GM21528 (cell line): Measurements from ENCODE around the gene BHLHE41.

Experiments used
- ATAC-seq: cut with Tn5 transposase; IDR thresholded peaks from one replicate; pipeline ENCODE4 v1.9.1; 2021; ENCODE audit warnings: mild to moderate bottlenecking, moderate library complexity; ENCODE audit not compliant: unreplicated experiment, low FRiP score

The BHLHE41 gene

DNA sequence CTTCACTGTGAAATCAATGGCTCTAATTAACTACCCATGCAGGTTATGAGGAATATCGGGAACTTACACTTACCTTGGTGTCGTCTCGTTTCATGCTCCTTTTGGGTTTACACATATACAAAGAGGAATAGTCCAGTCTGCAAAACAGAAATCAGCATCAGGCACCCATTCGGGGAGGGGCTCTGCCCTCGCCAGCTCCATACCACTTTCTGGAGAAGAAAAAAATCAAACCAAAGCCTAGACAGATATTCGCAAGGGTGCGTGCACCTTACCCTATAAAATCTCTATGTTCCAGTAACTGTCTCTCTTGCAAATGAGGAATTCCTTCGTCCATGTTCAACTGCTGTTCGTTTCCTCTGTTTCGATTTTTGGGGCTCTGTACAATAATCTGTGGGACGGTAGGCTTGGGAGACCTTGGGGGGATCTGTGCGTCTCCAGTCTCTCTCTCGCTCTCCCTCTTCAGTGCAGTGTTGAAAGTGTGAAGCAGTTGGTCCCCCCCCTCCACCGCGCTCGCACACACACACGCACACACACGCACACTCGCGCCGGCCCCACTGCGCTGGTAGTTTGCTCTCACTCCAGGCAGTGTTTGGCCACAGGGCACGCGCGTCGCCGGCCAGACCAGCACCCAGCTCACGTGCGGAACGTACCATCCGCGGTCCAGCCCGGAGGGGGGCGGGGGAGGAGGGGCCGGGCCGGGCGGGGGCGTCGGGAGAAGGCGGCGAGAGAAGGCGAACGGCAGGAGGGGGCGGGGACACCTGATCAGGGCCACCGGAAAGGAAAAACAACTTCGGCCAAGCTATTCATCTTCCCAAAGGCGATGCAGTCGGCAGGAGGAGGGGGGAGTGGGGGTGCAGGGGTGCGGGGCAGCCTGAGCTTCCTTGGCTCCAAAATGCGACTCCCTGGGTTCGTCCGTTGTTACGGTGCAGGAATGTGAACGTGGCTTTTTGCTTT, at the start of gene BHLHE41:
TSS of gene BHLHE41 (minus strand) at position 592 of the 954 bp plus-strand sequence. CDS start at position 334, 258 bp downstream.
- no peak for ATAC-seq

DNA sequence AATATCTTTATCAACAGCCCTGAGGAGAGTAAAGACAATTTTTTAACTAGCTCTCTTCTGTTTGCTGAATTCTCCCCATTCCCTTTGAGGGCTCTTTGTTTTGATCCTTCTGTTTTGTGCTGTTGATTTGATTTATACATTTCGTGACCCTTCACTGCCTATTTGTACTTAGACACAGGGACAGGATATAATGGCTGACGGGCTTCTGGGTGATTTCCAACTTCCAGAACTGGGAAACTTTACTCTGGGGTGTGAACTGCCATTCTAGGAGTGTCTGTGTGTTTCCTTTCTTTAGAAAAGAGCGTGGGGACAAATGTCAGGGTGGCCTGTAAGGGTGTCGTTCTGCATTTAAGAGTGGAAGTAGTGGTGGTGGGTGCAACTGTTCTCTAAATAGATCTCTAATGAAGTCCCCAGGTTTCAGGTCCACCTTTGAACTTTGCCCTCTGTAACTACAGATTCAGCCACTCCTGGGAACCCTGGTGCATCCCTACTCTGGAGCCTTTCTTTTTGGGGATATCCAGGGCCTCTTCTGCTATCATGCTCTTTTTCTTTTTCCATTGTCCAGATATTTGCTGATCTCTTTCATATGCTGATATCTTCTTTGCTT, 48.2 kb upstream of the BHLHE41 start:
- no peak for ATAC-seq

DNA sequence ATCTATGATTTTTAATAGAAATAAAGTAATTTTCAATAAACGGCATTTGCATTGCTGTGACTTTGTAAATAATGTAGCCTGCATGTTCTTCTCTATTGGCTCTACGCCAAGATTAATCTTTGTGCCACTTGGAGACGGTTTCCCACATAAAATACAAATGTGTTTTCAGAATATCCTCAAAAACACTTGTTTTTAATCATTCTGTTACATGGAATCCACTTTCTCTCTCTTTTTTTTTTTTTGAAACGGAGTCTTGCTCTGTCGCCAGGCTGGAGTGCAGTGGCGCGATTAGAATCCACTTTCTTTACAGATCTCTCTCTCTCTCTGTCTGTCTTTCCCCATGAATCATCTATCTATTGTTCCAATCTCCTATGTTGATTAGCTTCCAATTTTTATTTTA, 47.7 kb upstream of the BHLHE41 start:
- ATAC-seq, result no peak

DNA sequence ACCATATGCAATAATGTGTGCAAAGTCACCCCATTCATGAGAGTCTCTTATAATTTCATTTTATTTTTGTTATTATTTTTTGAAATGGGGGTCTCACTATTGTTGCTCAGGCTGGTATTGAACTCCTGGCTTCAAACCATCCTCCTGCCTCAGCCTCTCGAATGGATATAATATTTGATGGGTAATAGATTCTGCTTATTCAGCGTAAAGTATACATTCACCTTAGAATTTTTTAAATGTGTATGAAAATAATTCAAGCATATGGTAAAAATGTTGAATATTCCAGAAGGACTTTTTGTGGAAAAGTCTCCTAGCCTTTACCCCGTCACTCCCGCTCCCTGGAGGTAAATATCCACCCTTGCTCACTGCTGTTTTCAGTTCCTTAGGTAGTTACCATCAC, 47.2 kb upstream of the BHLHE41 start:
- no peak for ATAC-seq

DNA sequence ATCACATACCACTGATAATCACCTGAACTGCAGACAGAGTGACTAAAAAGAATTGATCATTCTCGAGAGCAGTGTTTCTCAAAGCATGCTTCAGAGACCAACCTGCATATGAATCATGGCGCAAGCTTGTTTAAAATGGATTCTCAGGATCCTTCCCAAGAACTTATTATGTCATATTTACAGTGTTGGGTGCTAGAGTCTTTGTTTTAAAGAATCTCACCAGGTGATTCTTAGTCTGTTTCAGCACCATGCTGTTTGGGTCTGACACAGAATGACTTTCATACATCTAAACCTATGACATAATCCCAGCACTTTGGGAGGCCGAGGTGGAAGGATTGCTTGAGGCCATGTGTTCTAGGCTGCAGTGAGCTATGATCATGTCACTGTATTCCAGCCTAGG, 39.3 kb upstream of the BHLHE41 start:
- ATAC-seq, result no peak

DNA sequence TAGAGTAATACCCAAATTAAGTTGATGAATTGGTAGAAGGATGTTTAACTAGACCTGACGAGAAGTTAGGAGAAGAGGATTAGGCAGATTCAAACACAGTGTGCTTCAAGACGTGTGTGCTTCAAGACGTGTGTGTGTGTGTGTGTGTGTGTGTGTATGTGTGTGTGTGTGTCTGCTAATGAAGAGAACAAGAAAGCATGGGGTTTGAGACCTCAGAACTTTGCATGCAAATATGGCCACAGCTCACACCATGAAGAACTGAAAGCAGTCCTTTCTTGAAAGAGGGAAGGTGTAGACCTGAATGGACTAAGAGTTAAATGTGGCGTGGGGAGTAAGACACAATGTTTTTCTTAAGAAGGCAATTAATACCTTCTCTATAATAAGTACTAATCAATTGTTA, 38.1 kb upstream of the BHLHE41 start:
- peak; percentile 81 for ATAC-seq

DNA sequence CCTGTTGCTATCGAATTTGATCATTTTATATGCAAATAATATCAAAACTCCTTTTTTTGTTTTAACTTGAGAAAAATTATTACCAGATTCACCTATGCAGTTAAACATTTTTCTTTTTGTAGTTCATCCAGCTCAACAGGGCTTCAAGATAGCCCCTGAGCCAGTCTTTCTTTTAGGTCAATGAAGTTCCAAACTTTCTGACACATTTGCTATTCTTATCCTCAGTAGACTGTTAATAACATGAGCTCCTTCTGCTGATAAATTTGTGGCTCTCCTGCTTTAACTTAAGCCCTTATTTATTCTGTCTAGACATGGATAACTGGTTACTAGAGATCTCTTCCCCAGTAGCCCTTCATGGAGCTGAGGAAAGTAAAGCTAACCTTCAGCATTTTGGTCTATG, 37.3 kb upstream of the BHLHE41 start:
- no peak for ATAC-seq

DNA sequence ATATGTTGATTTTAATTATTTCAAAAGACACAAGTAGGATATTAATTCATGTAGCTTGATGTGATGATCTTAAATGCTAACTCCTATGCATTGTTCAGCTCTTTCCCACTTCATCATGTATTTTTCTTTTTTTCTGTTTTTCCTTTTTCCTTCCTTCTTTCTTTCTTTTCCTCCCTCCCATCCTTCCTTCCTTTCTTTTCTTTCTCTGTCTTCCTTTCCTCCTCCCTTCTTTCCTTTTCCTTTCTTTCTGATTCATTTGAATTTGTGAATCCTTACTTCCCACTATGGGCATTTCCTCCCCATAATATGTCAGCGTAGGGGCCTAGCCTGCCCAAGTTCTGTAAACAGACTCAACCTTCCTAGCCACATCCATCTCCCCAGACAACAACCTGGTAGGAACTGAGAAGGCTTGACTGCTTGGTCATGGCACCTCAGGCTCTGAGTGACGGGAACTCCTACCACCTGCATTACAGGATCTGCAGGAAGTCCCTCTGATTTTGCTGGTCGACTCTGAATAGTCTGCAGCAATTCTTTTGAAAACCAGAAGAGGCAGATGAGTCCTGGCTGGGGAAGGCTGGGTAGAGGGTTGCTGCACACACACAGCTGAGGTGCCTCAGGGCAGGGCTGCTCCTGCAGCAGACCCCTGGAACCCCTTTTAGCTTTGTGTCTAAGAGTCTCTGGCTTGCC, 33.4 kb upstream of the BHLHE41 start:
- ATAC-seq, result no peak

DNA sequence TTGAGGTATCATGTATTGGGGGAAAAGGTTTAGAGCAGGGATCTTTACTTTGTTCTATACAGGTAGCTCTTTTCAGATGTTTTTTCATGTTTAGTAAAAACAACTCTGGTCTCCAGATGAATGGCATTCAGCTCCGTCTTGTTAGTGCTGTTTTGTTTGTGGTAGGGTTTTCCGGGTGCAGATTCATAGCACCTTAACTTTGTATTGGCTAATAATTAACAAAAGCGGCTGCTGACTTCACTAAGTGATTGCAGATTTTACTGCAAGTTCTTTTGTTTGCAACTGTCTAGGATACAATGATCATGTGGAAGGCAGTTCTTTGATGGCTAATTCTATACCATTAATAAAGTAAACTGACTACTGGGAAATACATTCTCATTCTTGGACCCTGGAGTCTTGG, 32.2 kb upstream of the BHLHE41 start:
- peak; percentile 7 for ATAC-seq

DNA sequence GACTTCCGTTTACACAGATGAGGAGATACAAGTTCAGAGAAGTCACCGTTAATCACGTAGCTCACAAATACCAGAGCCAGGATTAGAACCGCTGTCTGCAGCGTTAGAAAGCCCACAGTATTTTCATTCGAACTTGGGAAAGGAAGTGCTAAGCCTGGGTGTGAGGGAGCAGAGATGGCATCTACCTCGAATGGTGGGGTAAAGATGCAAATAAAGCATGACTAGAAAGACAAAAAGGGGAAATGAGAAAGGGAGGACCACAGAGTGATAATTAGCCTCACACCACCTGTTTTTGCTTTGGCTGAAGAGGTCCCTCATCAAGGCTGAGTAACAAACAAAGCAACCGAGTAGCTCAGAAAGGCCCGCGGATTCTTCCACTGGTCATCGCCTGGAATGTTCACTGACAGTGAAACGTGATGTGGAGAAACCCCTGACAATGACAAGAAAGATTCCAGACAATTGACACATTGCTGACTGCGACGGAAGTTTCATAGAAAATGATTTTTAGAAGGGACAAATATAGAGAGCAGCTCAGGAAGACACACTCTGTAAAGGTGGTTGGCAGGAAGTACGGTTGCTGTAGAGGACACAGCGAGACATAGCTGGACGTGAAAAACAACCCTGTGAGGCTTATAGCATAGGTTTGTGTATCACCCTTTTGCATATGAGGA, 31.5 kb upstream of the BHLHE41 start:
- peak; percentile 87 for ATAC-seq

DNA sequence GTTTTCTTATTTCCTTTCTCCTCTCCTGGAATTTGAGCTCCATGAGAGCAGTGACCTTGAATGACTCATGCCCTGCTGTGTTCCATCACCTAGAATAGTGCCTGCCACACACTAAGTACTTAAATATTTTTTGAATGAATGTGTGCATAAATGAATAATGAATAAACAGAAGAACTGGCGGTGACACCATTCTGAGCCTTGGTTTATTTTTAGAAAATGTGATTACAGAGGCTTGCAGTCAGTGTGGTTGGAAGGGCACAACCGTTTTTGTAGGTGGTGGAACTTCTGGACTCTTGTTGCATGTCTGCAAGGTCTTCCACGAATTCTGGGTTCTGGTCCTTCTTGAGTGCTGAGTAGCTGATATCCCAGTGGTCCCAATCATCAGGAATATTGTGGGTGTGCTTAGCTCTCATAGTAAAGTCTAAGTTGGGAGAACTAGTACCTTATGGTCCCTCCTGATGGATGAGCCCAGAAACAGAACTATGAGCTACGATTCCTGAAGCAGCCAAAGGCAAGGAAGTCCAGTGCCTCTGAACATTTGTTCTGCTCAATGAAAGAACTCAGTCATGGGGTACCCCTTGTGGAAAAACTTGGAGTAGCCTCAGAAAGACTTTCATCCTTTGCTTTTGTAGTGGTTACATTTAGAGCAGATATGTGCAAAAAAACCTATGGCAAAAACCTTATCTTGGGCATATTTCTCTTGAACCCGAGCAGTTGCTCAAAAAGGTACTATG, 28.8 kb upstream of the BHLHE41 start:
- no peak for ATAC-seq

DNA sequence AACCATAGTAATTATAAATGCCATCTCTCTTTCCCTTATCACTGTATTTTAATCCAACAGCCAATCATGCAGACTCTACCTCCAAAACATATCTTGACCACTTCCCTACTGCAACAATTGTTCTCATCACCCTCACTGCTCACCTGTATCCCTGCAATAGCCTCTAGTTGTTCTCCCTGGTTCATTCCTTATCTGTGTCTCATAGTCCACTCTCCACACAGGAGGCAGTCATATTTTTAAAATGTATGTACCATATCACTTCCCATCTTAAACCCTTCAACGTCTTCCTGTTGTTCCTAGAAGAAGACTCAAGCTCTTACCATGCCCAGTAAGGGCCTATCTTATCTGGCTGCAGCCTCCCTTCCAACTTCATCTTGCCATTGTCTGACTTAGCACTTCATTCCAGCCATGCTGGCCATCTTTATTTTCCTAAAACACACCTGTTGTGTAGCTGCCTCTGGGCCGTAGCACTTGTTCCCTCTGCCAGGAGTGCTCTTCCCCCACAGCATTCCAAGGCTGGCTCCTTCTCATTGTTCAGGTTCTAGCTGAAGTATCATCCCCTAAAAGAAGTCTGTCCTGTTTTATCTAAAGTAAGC, 27.8 kb upstream of the BHLHE41 start:
- ATAC-seq, result no peak

DNA sequence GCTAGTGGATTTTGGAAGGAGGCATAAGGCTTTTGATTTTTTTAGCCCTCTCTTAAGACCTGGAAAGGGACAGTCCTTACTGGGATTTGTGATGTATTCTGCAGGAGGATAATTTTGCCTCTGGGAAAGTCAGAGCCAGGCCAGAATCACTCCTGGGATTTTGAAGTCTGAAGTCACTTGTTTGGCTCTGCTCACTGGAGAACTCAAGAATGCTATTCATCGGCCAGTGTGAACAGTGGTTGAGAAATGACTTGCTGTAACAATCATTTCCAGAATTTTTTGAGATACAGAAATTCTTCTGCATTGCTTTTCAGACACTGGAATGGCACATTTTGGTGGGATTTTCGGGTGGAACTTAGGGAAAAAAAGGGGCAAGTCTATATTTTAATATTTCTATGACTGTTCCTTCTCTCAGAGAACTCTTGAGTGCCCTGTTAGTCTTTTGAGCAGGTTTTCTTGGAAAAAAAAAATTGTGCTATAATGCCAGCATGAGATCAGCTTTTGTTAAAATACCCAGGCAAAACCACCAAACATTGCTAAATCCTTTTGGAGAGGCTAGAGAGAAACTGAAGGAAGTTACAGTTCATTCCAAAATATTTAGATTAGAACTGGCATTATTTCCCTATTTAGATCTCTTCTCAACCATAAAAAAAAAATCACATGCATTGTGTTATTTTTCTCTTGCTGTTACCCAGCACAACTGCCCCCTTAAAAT, 26.1 kb upstream of the BHLHE41 start:
- no peak for ATAC-seq

DNA sequence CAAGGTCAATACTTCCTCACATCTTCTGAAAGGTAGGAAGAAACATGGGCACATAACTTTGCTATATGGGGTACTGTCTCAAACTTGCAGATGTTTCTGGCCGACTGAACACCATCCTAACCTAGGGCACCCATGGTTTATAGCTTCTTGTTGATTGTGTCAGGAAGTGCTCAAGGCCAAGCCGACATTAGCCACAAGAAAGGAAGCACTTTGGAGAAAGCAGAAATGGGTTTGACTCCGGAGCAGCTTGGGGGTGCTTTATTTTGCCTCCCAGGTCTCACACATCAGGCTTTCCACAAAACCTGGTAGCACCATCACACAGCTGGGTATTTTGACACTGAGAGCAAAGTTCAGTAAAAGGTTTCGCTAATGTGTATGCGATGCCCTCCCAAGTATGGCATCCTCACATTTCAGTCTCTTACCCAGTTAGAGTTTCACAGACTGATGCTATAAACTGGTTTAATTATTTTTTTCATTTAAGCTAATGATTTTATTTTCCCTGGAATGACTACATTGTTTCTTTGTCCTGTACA, 25.2 kb upstream of the BHLHE41 start:
- no peak for ATAC-seq

DNA sequence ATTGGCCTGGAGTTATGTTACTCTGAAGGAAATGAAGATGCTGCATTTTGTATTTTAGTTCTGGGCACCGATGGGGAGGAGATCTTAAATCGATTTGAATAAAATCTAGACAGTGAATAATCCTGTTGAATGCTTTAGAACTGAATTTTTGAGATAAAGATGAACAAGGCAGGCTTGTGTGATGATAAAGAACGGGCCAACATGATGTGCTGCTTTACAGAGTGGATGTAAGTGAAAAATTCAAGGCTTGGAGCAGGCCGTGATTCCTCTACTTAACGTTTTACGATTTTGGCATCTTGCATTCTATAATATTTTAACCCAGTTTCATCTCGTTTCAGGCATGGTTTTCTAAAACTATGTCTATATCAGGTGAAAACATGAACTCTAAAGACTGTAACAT, 23.5 kb upstream of the BHLHE41 start:
- no peak for ATAC-seq

DNA sequence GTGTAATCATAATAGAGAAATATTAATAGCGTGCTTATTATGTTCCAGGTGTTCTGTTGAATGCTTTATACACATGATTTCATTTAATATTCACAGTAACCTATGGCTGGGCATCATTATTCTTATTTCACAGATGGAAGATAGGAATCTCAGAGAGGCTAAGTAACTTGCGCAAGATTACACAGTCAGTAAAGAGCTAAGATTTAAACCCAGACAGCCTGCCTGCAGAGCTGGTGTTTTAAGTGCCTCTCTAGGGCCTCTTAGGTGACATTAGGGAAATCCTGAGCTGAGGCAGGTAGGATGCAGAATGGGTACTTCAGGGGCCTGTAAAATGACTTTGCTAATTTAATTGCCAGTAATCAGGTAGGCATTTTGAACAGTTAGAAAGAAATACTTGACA, 18.5 kb upstream of the BHLHE41 start:
- ATAC-seq, result no peak

DNA sequence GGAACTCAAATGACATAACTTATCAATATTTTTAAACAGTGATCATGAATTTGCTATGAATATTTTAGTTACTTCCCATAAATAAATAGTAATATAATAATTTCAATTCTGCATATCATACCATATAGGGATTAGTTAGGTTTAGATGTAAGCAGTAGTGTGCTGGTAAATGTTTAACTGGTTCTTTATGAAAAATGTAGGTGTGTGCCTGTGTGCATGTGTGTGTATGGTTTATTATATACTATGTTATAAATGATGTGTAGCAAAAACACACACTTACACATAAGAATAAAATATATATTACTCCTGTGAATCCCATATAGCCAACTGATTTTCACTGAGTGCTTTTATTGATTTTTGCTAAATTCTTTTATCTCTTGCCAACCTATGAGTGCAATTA, 14.0 kb upstream of the BHLHE41 start:
- ATAC-seq, result no peak

DNA sequence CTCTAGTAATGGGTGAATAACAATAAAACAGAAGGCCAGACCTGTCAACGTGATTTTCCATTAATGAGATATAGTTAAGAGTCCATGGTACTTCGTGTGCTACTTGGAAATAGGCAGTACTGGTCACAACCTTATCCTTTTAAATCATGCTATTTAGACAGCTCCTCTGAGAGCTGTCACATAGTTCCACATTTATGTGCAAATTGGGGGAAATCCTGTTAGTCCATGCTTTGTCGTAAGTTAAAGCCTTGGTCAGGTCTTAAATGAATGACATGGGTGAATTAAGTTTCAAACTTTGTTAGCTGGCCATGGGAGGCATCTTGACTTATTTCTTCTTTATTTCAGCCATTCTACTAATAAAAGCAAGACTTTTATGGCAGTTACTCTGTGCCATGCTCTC, 11.9 kb upstream of the BHLHE41 start:
- ATAC-seq, result no peak

DNA sequence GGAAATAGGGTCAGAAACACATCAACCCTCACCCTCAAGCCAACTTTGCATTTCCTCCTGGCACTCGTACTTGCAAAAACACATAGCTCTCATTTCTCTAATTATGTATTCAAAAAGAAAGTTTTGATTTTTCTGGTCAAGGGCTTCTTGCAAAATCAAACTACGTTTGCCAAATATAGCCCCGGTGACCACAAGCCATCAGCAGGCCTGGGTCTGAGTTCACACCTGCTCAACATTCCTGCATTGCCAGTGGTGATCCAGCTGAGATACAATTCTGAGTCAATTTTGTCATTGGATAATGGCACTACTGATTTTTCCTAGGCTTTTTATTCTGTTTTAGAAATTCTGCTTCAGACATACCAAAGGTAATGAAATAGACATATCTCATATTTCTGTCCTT, 10.7 kb upstream of the BHLHE41 start:
- ATAC-seq, result no peak
